IMR-90 (cell line): Measurements from ENCODE around the gene FRAS1. TPM values are rescaled to one million over a fixed set of nuclear protein-coding genes. Genes with fewer than 3 reads are reported as not detected.

Experiments used
- ATAC-seq: fragments of 200-7000 bp; cut with Tn5 transposase; 2 replicates; pipeline ENCODE4 v1.9.1; 2020; ENCODE audit warnings: low read depth, mild to moderate bottlenecking, moderate library complexity
- BruUV-seq: library from RNA; stranded (reverse); fragments of 400-500 nt; replicated peaks from 2 replicates; lab custom pipeline; 2021; lab: Mats Ljungman, UMichigan
- CTCF ChIA-PET: fragments of 300-600 bp; formaldehyde crosslinking; extraction: SDS; loops from one replicate; lab custom pipeline; 2021; ENCODE audit warnings: antibody characterized with exemption; lab: Yijun Ruan, JAX
- POLR2A ChIA-PET: fragments of 300-600 bp; sonication (Branson Sonifier 250); formaldehyde crosslinking; loops from one replicate; lab custom pipeline; 2022; ENCODE audit warnings: antibody characterized with exemption; ENCODE audit not compliant: unreplicated experiment; lab: Charles Lee
- DNase-seq: peaks from one replicate; pipeline ENCODE4 v3.0.0; 2013
- H2AFZ ChIP-seq: replicated peaks from 2 replicates; pipeline ENCODE3; 2013; ENCODE audit warnings: low read length, mild to moderate bottlenecking; ENCODE audit not compliant: poor library complexity
- H2AK5ac ChIP-seq: 2 replicates; pipeline ENCODE4 v1.6.1; 2013; ENCODE audit warnings: low read depth, low read length, inconsistent platforms
- H2AK9ac ChIP-seq: replicated peaks from 2 replicates; pipeline ENCODE3; 2013; ENCODE audit warnings: mild to moderate bottlenecking, low read depth, low read length, moderate library complexity; ENCODE audit not compliant: poor library complexity
- H2BK120ac ChIP-seq: 2 replicates; pipeline ENCODE4 v1.6.1; 2013; ENCODE audit warnings: low read depth, low read length, inconsistent platforms
- H2BK15ac ChIP-seq: 3 replicates; pipeline ENCODE4 v1.6.1; 2013; ENCODE audit warnings: low read depth, low read length, inconsistent platforms
- H2BK20ac ChIP-seq: 2 replicates; pipeline ENCODE4 v1.6.1; 2013; ENCODE audit warnings: low read depth, mild to moderate bottlenecking, inconsistent platforms, low read length, moderate library complexity
- H2BK5ac ChIP-seq: 2 replicates; pipeline ENCODE4 v1.6.1; 2013; ENCODE audit warnings: mild to moderate bottlenecking, low read depth, low read length, inconsistent platforms; ENCODE audit not compliant: poor library complexity, severe bottlenecking
- H3K14ac ChIP-seq: replicated peaks from 2 replicates; pipeline ENCODE4 v1.6.1; 2013; ENCODE audit warnings: low read depth, low read length, inconsistent platforms
- H3K18ac ChIP-seq: 2 replicates; pipeline ENCODE4 v1.6.1; 2013; ENCODE audit warnings: low read depth, low read length, control low read depth
- H3K23ac ChIP-seq: 2 replicates; pipeline ENCODE4 v1.6.1; 2013; ENCODE audit warnings: low read depth, low read length, inconsistent platforms
- H3K27ac ChIP-seq: 2 replicates; pipeline ENCODE4 v1.5.1; 2013; ENCODE audit warnings: mild to moderate bottlenecking, control low read depth, low read length; ENCODE audit not compliant: insufficient read depth
- H3K27me3 ChIP-seq: 2 replicates; pipeline ENCODE4 v1.6.1; 2013; ENCODE audit warnings: low read length; ENCODE audit not compliant: control insufficient read depth, insufficient read depth
- H3K36me3 ChIP-seq: 2 replicates; pipeline ENCODE4 v1.6.1; 2013; ENCODE audit warnings: low read length, mixed read lengths; ENCODE audit not compliant: control insufficient read depth, insufficient read depth
- H3K4ac ChIP-seq: 2 replicates; pipeline ENCODE4 v1.6.1; 2013; ENCODE audit warnings: low read depth, low read length, inconsistent platforms
- H3K4me1 ChIP-seq: 2 replicates; pipeline ENCODE4 v1.6.1; 2013; ENCODE audit warnings: low read length, mixed read lengths; ENCODE audit not compliant: control insufficient read depth, insufficient read depth
- H3K4me2 ChIP-seq: 2 replicates; pipeline ENCODE4 v1.6.1; 2013; ENCODE audit warnings: low read depth, mild to moderate bottlenecking, control low read depth, low read length, moderate library complexity
- H3K4me3 ChIP-seq: 2 replicates; pipeline ENCODE4 v1.5.1; 2013; ENCODE audit warnings: low read depth, mild to moderate bottlenecking, control low read depth, low read length, moderate library complexity; ENCODE audit not compliant: insufficient read depth
- H3K56ac ChIP-seq: 2 replicates; pipeline ENCODE4 v1.6.1; 2013; ENCODE audit warnings: low read length, inconsistent platforms; ENCODE audit not compliant: insufficient read depth; ENCODE audit errors: extremely low read depth
- H3K79me1 ChIP-seq, 2 experiments: 2 replicates each; pipeline ENCODE4 v1.6.1; 2013; ENCODE audit warnings: low read length in 2 of 2, inconsistent platforms in 1 of 2, low read depth in 1 of 2
- H3K9ac ChIP-seq: 2 replicates; pipeline ENCODE4 v1.6.1; 2013; ENCODE audit warnings: low read depth, low read length, control low read depth
- H3K9me1 ChIP-seq: 2 replicates; pipeline ENCODE4 v1.6.1; 2013; ENCODE audit warnings: low read length, inconsistent platforms; ENCODE audit not compliant: insufficient read depth
- H3K9me3 ChIP-seq: 2 replicates; pipeline ENCODE4 v1.6.1; 2013; ENCODE audit warnings: low read length; ENCODE audit not compliant: control insufficient read depth, insufficient read depth
- H4K20me1 ChIP-seq: 2 replicates; pipeline ENCODE4 v1.6.1; 2013; ENCODE audit warnings: low read length, inconsistent platforms; ENCODE audit not compliant: insufficient read depth
- H4K5ac ChIP-seq: 2 replicates; pipeline ENCODE4 v1.6.1; 2013; ENCODE audit warnings: mild to moderate bottlenecking, low read depth, low read length, control low read depth
- H4K8ac ChIP-seq, 2 experiments: 2 replicates each; pipeline ENCODE4 v1.6.1; 2013; ENCODE audit warnings: low read depth in 2 of 2, low read length in 2 of 2, control low read depth in 1 of 2, inconsistent platforms in 1 of 2
- H4K91ac ChIP-seq: 2 replicates; pipeline ENCODE4 v1.6.1; 2013; ENCODE audit warnings: low read depth, low read length, inconsistent platforms; ENCODE audit not compliant: insufficient read depth
- BHLHE40 ChIP-seq: fragments of 150-350 bp; IDR thresholded peaks from 2 replicates; pipeline ENCODE4 v1.6.1; 2016; ENCODE audit warnings: mild to moderate bottlenecking, low read depth, low read length
- CEBPB ChIP-seq: IDR thresholded peaks from 2 replicates; pipeline ENCODE4 v1.6.1; 2012; ENCODE audit warnings: low read depth, low read length, improper control_type of control experiment
- CHD1 ChIP-seq: IDR thresholded peaks from 2 replicates; pipeline ENCODE4 v1.6.1; 2012; ENCODE audit warnings: low read depth, low read length, improper control_type of control experiment
- CTCF ChIP-seq: conservative IDR thresholded peaks from 2 replicates; pipeline ENCODE4 v1.5.1; 2012; ENCODE audit warnings: mild to moderate bottlenecking, low read depth, low read length, improper control_type of control experiment
- ELK1 ChIP-seq: fragments of 150-350 bp; IDR thresholded peaks from 2 replicates; pipeline ENCODE4 v1.6.1; 2016; ENCODE audit warnings: low read depth, mild to moderate bottlenecking, low read length, moderate library complexity, borderline replicate concordance
- FOS ChIP-seq: fragments of 150-350 bp; IDR thresholded peaks from 2 replicates; pipeline ENCODE4 v1.6.1; 2016; ENCODE audit warnings: low read depth, low read length
- MAFK ChIP-seq: IDR thresholded peaks from 2 replicates; pipeline ENCODE4 v1.6.1; 2012; ENCODE audit warnings: low read depth, low read length, improper control_type of control experiment
- MAZ ChIP-seq: IDR thresholded peaks from 2 replicates; pipeline ENCODE4 v1.6.1; 2012; ENCODE audit warnings: low read depth, mild to moderate bottlenecking, low read length, improper control_type of control experiment, moderate library complexity, borderline replicate concordance
- MXI1 ChIP-seq: IDR thresholded peaks from 2 replicates; pipeline ENCODE4 v1.6.1; 2012; ENCODE audit warnings: low read depth, mild to moderate bottlenecking, low read length, moderate library complexity, borderline replicate concordance
- NFE2L2 ChIP-seq: fragments of 150-350 bp; IDR thresholded peaks from 2 replicates; pipeline ENCODE4 v1.6.1; 2016; ENCODE audit warnings: low read depth, mild to moderate bottlenecking, low read length
- POLR2A ChIP-seq: IDR thresholded peaks from 2 replicates; pipeline ENCODE4 v1.6.1; 2012; ENCODE audit warnings: mild to moderate bottlenecking, low read depth, low read length
- RAD21 ChIP-seq: IDR thresholded peaks from 2 replicates; pipeline ENCODE4 v1.6.1; 2012; ENCODE audit warnings: low read length, improper control_type of control experiment
- RCOR1 ChIP-seq: IDR thresholded peaks from 2 replicates; pipeline ENCODE4 v1.6.1; 2012; ENCODE audit warnings: mild to moderate bottlenecking, low read length, improper control_type of control experiment; ENCODE audit not compliant: insufficient replicate concordance
- RFX5 ChIP-seq: IDR thresholded peaks from 2 replicates; pipeline ENCODE4 v1.8.0; 2012; ENCODE audit warnings: low read depth, mild to moderate bottlenecking, low read length, moderate library complexity
- SMC3 ChIP-seq: fragments of 150-350 bp; IDR thresholded peaks from 2 replicates; pipeline ENCODE4 v1.6.1; 2016; ENCODE audit warnings: low read depth, mild to moderate bottlenecking, antibody characterized with exemption, low read length, moderate library complexity
- USF2 ChIP-seq: fragments of 150-350 bp; IDR thresholded peaks from 2 replicates; pipeline ENCODE4 v1.6.1; 2017; ENCODE audit warnings: mild to moderate bottlenecking, antibody characterized with exemption, low read length, low read depth
- WGBS, 2 experiments: methylation state at CpG; one replicate each; pipeline versions ENCODE4 v1.1.5 to v1.1.7; 2013; ENCODE audit warnings: missing lambda C conversion rate in 2 of 2; ENCODE audit not compliant: insufficient read length in 1 of 2; ENCODE audit errors: extremely low coverage in 2 of 2; 5-methylcytosine and 5-hydroxymethylcytosine counted together
- dilution Hi-C: fragments of 300-500 bp; cut with HindIII; formaldehyde crosslinking; loops from one replicate; pipeline ENCODE4 v1.14.3; 2018; ENCODE audit warnings: low sequenced_read_pairs; ENCODE audit not compliant: unreplicated experiment
- in situ Hi-C: fragments of 300-500 bp; cut with MboI; formaldehyde crosslinking; loops from 3 replicates; pipeline ENCODE4 v1.14.3; 2019; ENCODE audit warnings: low sequenced_read_pairs, inconsistent platforms, mixed read lengths
- intact Hi-C: fragments of 100-400 bp; cut with micrococcal nuclease; formaldehyde crosslinking; loops from 2 replicates; pipeline ENCODE4 v1.10.0; 2022
- polyA plus RNA-seq, 3 experiments: library from polyadenylated mRNA; depleted of rRNA; stranded (reverse); fragments of >200 nt; gene quantifications; 2 replicates each; pipeline ENCODE4 v1.2.3, GENCODE V29; 2012; ENCODE audit warnings: low replicate concordance in 1 of 3
- total RNA-seq: library from RNA; depleted of rRNA; stranded (reverse); fragments of >200 nt; gene quantifications from 2 replicates; pipeline ENCODE4 v1.2.3, GENCODE V29; 2012

FRAS1 gene
- total and polyA plus RNA-seq, 2 of the 4 experiments (the other 2 are of a cell fraction): under 0.01 to 0.03 TPM

- in situ Hi-C loops (no loop called here), dilution Hi-C loops (no loop called here), intact Hi-C loops (no loop called here)
- H2BK20ac ChIP-seq: no peak overlapping the region
- ChIA-PET POLR2A (no interaction called here), CTCF (no interaction called here)
- H4K91ac ChIP-seq: no peak overlapping the region
- no peaks in the 10 kb centered on the region for H3K36me3 ChIP-seq
- H2AK5ac ChIP-seq: no peak overlapping the region
- H3K4me1 ChIP-seq: no peaks in the 10 kb centered on the region
- no peak overlapping the region for H2BK120ac ChIP-seq
- H3K27ac ChIP-seq: no peak overlapping the region
- H3K56ac ChIP-seq: no peak overlapping the region
- no peak overlapping the region for H2BK5ac ChIP-seq
- no peak overlapping the region for H3K23ac ChIP-seq
- H3K4me3 ChIP-seq: no peak overlapping the region
- no peaks in the 10 kb centered on the region for H3K79me1 ChIP-seq
- no peak overlapping the region for H2BK15ac ChIP-seq
- no peaks in the 10 kb centered on the region for H3K27me3 ChIP-seq
- H3K9ac ChIP-seq: no peak overlapping the region
- no peaks in the 10 kb centered on the region for H3K9me3 ChIP-seq
- no peak overlapping the region for H2AK9ac ChIP-seq
- DNase-seq: no peak
- H3K18ac ChIP-seq: no peak overlapping the region
- H3K4me2 ChIP-seq: no peak overlapping the region
- WGBS, 2 experiments: no CpG with 5 or more reads among the region's 4 CpGs
- H2AFZ ChIP-seq: no peak overlapping the region
- no peaks in the 10 kb centered on the region for H4K20me1 ChIP-seq
- no peaks in the 10 kb centered on the region for H3K9me1 ChIP-seq
- ATAC-seq: no peak
- no peak overlapping the region for H4K8ac ChIP-seq
- TF ChIP-seq RCOR1: no peak
- TF ChIP-seq BHLHE40: no peak
- TF ChIP-seq MAZ: no peak
- TF ChIP-seq SMC3: no peak
- no peak for TF ChIP-seq POLR2A
- TF ChIP-seq ELK1: no peak
- TF ChIP-seq CEBPB: no peak
- TF ChIP-seq CTCF: no peak
- TF ChIP-seq RFX5: no peak
- no peak for TF ChIP-seq MAFK
- no peak for TF ChIP-seq MXI1
- TF ChIP-seq RAD21: no peak
- TF ChIP-seq FOS: no peak
- TF ChIP-seq USF2: no peak
- no peak for TF ChIP-seq NFE2L2
- no peak for TF ChIP-seq CHD1
- H4K5ac ChIP-seq: no peak overlapping the region
- no peak overlapping the region for H3K4ac ChIP-seq
- no peak overlapping the region for H3K14ac ChIP-seq
- BruUV-seq: no TSS peak
Observed at GRCh38 chr4:78121338-78121904, 64.3 kb downstream of the FRAS1 start.
